Subcutaneous abdominal adipose tissue (tissue), 5 donors: ENCODE measurements around the gene HOXD4.
A peak's percentile ranks its signal among the peaks of the same experiment; 100 is the strongest.

Experiments used
- H3K27ac ChIP-seq: one replicate; pipeline ENCODE4 v1.7.0; 2013; ENCODE audit warnings: low read depth, mild to moderate bottlenecking, inconsistent platforms, low read length, moderate library complexity
- H3K27me3 ChIP-seq, 5 donors: one replicate each; pipeline ENCODE4 v1.7.0; 2013; ENCODE audit warnings: low read length in 5 of 5, inconsistent platforms in 1 of 5; ENCODE audit not compliant: control insufficient read depth in 5 of 5, insufficient read depth in 4 of 5
- H3K36me3 ChIP-seq, 5 donors: one replicate each; pipeline ENCODE4 v1.7.0; 2013; ENCODE audit warnings: low read length in 5 of 5; ENCODE audit not compliant: control insufficient read depth in 5 of 5, insufficient read depth in 5 of 5
- H3K4me1 ChIP-seq, 5 donors: one replicate each; pipeline ENCODE4 v1.7.0; 2013; ENCODE audit warnings: low read length in 5 of 5, mild to moderate bottlenecking in 3 of 5, moderate library complexity in 1 of 5; ENCODE audit not compliant: control insufficient read depth in 5 of 5, insufficient read depth in 5 of 5
- H3K4me3 ChIP-seq, 5 donors: one replicate each; pipeline ENCODE4 v1.7.0; 2013; ENCODE audit warnings: low read length in 5 of 5, low read depth in 1 of 5
- H3K9ac ChIP-seq, 5 donors: one replicate each; pipeline ENCODE4 v1.7.0; 2013; ENCODE audit warnings: low read length in 5 of 5, mild to moderate bottlenecking in 4 of 5, moderate library complexity in 3 of 5
- H3K9me3 ChIP-seq, 5 donors: one replicate each; pipeline ENCODE4 v1.7.0; 2013; ENCODE audit warnings: low read length in 5 of 5; ENCODE audit not compliant: control insufficient read depth in 5 of 5
- donor health status: healthy.
- donor health status: healthy.
- donor health status: healthy.
- donor health status: healthy.
- donor health status: healthy.

HOXD4 gene

DNA sequence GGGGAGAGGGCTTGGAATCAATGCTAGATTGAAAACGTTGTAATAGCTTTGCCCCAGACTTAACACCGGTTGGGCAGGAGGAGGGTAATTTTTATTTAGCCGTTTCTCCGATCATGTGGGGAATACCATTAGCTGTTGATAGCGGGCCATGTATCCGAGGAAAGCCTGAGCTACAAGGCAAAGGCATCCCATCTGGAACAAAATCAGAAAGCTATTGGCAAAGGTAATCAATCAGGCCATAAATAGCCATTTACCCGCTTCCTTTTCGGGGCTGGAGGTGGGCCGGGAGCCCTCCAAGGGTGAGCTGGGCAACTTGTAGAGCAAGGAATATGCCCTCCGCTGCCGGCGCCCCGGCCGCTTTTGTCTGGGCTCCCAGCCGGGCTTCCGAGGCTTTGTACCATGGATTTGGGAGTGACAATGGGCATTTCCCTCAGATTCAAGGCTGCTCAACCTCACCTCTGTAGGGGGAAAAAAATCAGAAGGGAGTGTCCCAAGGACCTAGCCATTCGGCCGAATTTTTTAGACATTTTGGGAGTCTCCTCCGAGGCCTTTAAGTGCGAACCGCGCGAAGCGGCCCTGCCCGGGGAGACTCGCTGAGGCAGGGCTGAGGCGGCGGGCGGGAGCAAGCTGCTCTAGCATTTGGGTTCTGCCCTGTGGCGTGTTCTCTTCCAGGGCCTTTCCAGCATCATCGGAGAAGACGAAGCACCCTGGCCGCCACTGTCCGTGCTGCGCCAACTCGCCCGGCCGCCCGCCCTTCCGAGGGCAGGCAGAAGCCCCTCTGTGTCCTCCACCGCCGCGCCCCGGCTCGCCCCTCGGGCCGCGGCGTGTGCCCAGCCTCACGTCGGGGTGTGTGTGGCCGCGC, 29.9 kb upstream of the HOXD4 start:
- Histone ChIP-seq H3K27ac (no peak overlapping the region), H3K4me3 (peak overlapping the region in 3 of 5 donors; percentile 72 to 82 (median 75))

DNA sequence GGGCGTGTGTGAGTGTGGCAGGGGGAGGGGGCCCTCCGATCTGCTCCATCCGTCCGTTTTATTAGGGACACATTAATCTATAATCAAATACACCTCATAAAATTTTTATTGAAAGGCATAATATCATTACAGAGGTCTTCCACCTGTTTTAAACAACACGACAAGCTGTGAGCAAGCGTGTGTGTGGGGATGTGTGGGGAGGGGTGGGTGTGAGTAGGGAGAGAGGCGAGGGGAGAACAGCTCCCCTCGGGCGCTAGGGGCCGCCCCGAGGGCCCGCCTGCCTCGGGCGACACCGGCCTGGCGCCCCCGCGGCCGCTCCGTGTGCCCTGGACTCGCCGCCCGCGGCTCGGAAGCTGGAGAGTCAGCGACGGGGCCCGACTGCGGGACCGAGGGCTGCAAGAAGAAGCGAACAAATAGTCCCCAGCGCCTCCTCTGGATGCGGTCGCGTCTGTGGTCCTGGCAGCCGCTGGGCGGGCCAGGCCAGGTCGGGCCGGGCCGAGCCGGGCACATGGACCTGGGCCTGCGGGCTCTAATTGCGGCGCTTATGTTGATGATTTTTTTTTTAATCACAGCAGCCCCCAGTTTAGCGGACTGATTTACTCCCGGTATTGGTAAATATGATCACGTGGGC, 29.2 kb upstream of the HOXD4 start:
- H3K4me1 ChIP-seq = peaks cover 2 to 26% (median 22%) of the 10 kb centered on the region in 5 donors
- no peaks in the 10 kb centered on the region for H3K36me3 ChIP-seq
- no peaks in the 10 kb centered on the region for H3K9me3 ChIP-seq
- H3K9ac ChIP-seq = peak overlapping the region in 1 of 5 donors; percentile 47
- no peak overlapping the region for H3K27ac ChIP-seq
- peak overlapping the region in 4 of 5 donors; percentile 62 to 82 (median 74) for H3K4me3 ChIP-seq
- H3K27me3 ChIP-seq = peaks cover 39 to 72% (median 47%) of the 10 kb centered on the region in 5 donors

More for the DNA sequence above, 29.9 kb upstream of the HOXD4 start:
- H3K36me3 ChIP-seq = no peaks in the 10 kb centered on the region
- H3K9ac ChIP-seq = peak overlapping the region in 1 of 5 donors; percentile 47
- no peaks in the 10 kb centered on the region for H3K9me3 ChIP-seq
- peaks cover 2 to 28% (median 24%) of the 10 kb centered on the region in 5 donors for H3K4me1 ChIP-seq
- peaks cover 47 to 80% (median 54%) of the 10 kb centered on the region in 5 donors for H3K27me3 ChIP-seq

DNA sequence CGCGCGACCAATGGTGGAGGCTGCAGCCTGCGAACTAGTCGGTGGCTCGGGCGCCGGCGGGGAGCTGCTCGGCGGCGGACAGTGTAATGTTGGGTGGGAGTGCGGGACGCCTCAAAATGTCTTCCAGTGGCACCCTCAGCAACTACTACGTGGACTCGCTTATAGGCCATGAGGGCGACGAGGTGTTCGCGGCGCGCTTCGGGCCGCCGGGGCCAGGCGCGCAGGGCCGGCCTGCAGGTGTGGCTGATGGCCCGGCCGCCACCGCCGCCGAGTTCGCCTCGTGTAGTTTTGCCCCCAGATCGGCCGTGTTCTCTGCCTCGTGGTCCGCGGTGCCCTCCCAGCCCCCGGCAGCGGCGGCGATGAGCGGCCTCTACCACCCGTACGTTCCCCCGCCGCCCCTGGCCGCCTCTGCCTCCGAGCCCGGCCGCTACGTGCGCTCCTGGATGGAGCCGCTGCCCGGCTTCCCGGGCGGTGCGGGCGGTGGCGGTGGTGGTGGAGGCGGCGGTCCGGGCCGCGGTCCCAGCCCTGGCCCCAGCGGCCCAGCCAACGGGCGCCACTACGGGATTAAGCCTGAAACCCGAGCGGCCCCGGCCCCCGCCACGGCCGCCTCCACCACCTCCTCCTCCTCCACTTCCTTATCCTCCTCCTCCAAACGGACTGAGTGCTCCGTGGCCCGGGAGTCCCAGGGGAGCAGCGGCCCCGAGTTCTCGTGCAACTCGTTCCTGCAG, 28.5 kb upstream of the HOXD4 start, which contains the start of gene HOXD9:
Gene HOXD9, plus strand, starts transcription at position 37 of the 728 bp plus-strand sequence. Its CDS starts 50 bp downstream, at position 87.
- H3K36me3 ChIP-seq = no peaks in the 10 kb centered on the region
- H3K9me3 ChIP-seq = no peaks in the 10 kb centered on the region
- peak within 1 kb of the TSS; percentile 62 to 82 (median 72) for H3K4me3 ChIP-seq
- H3K27me3 ChIP-seq = peaks cover 35 to 66% (median 40%) of the 10 kb centered on the region in 5 donors
- no peak within 1 kb of the TSS for H3K27ac ChIP-seq
- peaks cover 2 to 27% (median 24%) of the 10 kb centered on the region in 5 donors for H3K4me1 ChIP-seq
- H3K9ac ChIP-seq = peak within 1 kb of the TSS in 3 of 5 donors; percentile 33 to 47 (median 41)

DNA sequence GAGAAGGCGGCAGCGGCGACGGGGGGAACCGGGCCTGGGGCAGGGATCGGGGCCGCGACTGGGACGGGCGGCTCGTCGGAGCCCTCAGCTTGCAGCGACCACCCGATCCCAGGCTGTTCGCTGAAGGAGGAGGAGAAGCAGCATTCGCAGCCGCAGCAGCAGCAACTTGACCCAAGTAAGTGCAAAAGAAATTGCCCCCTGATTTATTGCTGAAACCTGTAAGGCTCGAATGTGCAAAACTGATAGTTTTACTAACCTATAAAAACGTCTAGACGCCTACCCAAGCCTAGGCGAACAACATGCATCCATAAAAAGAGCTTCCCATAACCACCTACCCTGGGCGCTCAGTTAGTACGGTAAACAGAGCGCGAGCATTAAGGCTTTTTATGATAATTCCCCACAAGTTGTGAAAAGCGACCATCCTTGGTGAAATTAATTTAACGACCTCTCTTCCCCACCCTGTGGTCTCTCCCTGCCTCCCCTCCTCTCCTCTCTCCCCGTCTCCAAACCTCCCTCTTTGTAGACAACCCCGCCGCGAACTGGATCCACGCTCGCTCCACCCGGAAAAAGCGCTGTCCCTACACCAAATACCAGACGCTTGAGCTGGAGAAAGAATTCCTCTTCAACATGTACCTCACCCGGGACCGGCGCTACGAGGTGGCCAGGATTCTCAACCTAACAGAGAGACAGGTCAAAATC, 27.8 kb upstream of the HOXD4 start:
- peaks cover 2 to 34% (median 31%) of the 10 kb centered on the region in 5 donors for H3K4me1 ChIP-seq
- peak overlapping the region; percentile 62 to 82 (median 72) for H3K4me3 ChIP-seq
- H3K36me3 ChIP-seq = no peaks in the 10 kb centered on the region
- H3K9ac ChIP-seq = peak overlapping the region in 2 of 5 donors; percentile 35 to 41
- H3K9me3 ChIP-seq = no peaks in the 10 kb centered on the region
- peaks cover 28 to 66% (median 33%) of the 10 kb centered on the region in 5 donors for H3K27me3 ChIP-seq
- H3K27ac ChIP-seq = no peak overlapping the region

DNA sequence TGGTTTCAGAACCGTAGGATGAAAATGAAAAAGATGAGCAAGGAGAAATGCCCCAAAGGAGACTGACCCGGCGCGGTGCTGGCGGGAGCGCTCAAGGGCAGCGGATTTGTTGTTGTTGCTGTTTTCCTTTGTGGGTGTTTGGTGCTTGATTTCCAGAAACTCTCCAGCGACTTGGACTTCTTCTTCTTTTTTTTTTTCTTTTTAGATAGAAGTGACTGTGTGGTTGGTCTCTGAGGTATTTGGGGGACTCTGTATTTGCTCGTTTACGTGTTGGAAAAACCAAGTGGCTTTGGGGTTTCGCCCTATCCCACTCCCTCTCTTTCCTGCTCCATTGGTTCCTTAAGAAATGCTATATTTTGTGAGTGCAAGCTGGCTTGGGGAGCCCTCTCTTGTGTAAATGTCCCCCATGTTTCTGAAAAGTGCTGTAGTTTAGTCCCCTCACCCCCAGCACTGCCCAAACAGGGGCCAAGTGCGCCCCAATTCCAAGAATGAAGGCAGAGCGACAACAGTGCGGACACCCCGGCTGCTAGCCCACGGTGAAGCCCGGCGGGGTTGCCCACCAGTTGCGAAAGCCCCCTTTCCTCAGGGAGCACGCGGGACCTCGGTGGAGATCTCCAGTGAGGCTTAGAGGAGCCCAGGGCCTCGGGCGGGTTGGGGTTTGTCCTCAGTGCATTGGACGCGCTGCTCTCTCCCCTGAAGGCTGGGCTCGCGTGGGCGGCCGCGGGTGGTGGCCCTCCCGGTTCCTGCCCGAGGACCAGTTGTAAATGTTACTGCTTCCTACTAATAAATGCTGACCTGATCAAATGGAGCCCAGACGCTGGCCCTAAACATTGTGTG, 27.0 kb upstream of the HOXD4 start:
- H3K27ac ChIP-seq = no peak overlapping the region
- no peak overlapping the region for H3K9ac ChIP-seq
- H3K36me3 ChIP-seq = no peaks in the 10 kb centered on the region
- no peaks in the 10 kb centered on the region for H3K9me3 ChIP-seq
- peaks cover 27 to 62% (median 32%) of the 10 kb centered on the region in 5 donors for H3K27me3 ChIP-seq
- peak overlapping the region in 4 of 5 donors; percentile 64 to 82 (median 74) for H3K4me3 ChIP-seq
- H3K4me1 ChIP-seq = peaks cover 2 to 42% (median 39%) of the 10 kb centered on the region in 5 donors

DNA sequence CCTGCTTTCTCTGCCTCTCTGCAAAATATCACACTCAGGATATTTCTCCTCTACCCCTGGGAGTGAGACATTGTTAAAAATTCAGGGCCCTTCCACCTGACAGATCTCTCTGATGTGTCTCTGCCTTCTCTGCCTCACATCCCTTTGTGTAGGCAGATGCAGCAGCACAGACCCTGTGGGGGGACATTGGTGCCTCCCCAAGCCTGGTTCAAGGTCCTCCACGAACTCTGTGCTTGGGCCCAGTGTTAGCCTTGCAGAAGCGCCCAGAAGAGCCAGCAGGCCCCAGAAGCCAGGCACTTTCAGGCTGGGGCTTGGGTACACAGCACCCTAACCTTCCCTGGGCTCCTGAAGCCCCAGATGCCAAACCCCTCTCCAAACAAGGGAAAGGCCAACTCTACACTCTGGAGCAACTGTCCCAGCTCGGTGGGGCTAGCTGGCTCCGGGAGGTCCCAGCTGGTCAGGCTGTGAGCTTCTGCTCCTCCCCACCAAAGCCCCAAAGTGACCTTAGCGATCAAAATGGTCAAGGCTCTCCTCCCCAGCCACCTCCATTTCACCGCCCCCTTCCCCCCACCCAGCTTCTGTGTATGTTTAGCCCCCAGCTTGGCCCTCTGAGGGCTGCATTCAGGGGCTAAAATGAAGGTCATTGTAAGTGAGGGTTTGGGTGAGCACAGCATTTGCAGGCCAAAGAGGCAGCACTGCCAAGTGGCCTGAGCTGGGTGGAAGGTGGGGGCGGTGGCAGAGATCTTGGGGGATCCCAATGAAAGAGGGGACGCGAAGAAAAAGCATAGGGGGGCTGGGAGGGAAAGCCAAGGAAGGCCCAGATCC, 26.2 kb upstream of the HOXD4 start:
- no peak overlapping the region for H3K4me3 ChIP-seq
- H3K9ac ChIP-seq = no peak overlapping the region
- peaks cover 20 to 54% (median 25%) of the 10 kb centered on the region in 5 donors for H3K27me3 ChIP-seq
- H3K4me1 ChIP-seq = peaks cover 2 to 43% (median 39%) of the 10 kb centered on the region in 5 donors
- no peaks in the 10 kb centered on the region for H3K9me3 ChIP-seq
- H3K36me3 ChIP-seq = no peaks in the 10 kb centered on the region
- H3K27ac ChIP-seq = no peak overlapping the region

DNA sequence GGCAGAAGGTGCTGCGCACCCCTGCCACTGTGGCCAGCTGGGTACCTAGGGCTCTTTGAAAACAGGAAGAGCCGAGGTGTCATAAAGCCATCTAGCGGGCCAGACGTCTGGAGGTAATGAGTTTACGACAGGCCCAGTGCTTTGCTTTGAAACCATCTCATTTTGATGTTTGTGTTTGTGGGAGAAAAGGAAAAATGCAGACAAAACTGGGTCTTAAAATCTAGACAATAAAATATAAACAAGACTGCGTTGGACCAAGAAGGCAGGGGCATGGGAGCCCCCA, 25.6 kb upstream of the HOXD4 start:
- Histone ChIP-seq H3K36me3 (no peaks in the 10 kb centered on the region), H3K4me1 (peaks cover under 1 to 45% (median 42%) of the 10 kb centered on the region in 5 donors), H3K4me3 (no peak overlapping the region), H3K9ac (no peak overlapping the region), H3K27ac (no peak overlapping the region), H3K27me3 (peaks cover 15 to 51% (median 22%) of the 10 kb centered on the region in 5 donors), H3K9me3 (no peaks in the 10 kb centered on the region)

DNA sequence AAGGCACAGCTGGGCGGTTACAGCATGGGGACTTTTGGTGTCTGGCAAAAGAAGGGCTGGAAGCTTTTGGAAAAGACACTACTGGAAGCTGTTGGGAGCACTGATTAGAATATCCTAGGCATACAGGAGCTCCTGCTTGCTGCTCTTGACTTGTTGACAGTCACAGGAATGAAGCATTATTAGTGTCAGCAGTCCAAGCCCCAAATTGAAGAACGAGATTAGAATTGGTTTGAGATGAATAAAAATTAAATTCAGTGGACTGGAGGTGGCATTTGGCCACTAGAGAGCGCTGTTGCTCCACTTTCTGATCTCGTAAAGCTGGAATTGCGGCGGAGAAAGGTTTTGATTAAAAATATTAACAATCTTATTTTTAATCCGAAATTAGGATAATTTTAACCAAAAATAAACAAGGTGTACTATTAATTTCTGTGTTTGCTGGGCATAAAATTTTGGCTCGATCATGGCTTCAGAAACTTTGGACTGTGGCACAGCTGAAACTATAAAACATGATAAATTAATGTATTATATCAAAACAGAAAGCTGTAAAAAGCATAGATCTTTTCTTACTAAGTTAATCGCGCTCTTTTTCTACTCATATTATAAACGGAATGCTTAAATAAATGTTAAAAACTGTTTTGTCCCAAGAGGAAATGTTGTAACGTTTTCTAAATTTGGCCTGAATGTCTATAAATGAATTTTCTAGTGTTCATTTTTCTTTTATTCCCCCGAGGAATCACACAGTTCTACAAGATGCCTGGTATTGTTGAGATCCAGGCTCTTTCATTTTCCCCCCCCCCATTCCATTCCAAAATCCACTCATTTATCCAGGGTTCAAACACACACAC, 24.2 kb upstream of the HOXD4 start:
- Histone ChIP-seq H3K9me3 (no peaks in the 10 kb centered on the region), H3K4me3 (peak overlapping the region in 2 of 5 donors; percentile 11 to 32), H3K36me3 (no peaks in the 10 kb centered on the region), H3K27me3 (peaks cover 4 to 44% (median 12%) of the 10 kb centered on the region in 5 donors), H3K9ac (no peak overlapping the region), H3K4me1 (peaks cover 0 to 48% (median 45%) of the 10 kb centered on the region in 5 donors), H3K27ac (no peak overlapping the region)
